PFSK-1 (cell line): Measurements from ENCODE around the gene GCHFR.

Experiments
- POLR2AphosphoS5 ChIP-seq: IDR thresholded peaks from 2 replicates; pipeline ENCODE4 v1.6.1; 2012; ENCODE audit warnings: low read depth, mild to moderate bottlenecking, control low read depth, low read length, moderate library complexity
- SIN3A ChIP-seq: IDR thresholded peaks from 2 replicates; pipeline ENCODE4 v1.6.1; 2012; ENCODE audit warnings: mild to moderate bottlenecking, low read length, moderate library complexity, borderline replicate concordance; ENCODE audit not compliant: insufficient read depth
- TAF1 ChIP-seq: IDR thresholded peaks from 2 replicates; pipeline ENCODE4 v1.6.1; 2012; ENCODE audit warnings: low read length, control low read depth, borderline replicate concordance; ENCODE audit not compliant: insufficient read depth

DNA sequence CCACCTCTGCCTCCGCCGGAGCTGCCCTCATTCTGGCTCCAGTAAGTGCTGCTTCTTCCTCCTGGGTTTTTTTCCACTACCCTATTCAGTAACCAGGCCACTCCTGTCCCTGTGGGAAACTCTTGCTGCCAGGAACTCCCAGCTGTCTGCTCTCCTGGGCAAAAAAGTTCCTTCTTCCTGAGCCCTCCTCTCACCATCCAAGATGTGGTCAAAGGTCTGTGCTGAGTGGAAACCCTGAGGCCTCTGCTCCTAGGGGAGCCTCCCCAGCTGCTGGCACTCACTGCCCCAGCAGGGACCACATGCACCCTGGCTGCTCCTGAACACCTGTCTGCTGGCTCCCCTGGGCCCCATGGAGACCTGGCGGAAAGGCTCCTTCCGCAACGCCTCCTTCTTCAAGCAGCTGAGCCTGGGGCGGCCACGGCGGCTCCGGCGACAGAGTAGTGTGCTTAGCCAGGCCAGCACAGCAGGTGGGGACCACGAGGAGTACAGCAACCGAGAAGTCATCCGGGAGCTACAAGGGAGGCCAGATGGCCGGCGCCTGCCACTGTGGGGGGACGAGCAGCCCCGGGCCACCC lies 6.4 kb downstream of the GCHFR start:
- TF ChIP-seq TAF1 (no peak), POLR2AphosphoS5 (no peak), SIN3A (no peak)
